ENCODE data around the gene CYB5D1.

CYB5D1 gene

GRCh38 chr17:7843257-7843535 is 14.6 kb upstream of the CYB5D1 start:
- TF ChIP-seq CTCF (IDR thresholded peaks at IDR 0.05; ENCODE audit: insufficient read depth, low read length, missing control alignments): no peak
- no peak for DNase-seq (ENCODE audit: low read depth, low spot score)
- CTCF ChIA-PET: interaction anchor here (1.1 to 7.0 kb wide), 6 partner anchors 9 to 147 kb away, joined by 3 to 36 read pairs (median 5); partner anchors contain the start of gene NAA38

GRCh38 chr17:7843536-7844291 is 14.1 kb upstream of the CYB5D1 start:
- H3K4me3 ChIP-seq (ENCODE audit: low read depth, low read length): peak overlapping the region; percentile 73
- no peak for TF ChIP-seq CTCF (IDR thresholded peaks at IDR 0.05; ENCODE audit: insufficient read depth, low read length, missing control alignments)
- ChIA-PET POLR2A (interaction anchor here (0.8 to 4.9 kb wide), 3 partner anchors 8 to 96 kb away, joined by 3 to 48 read pairs (median 18); partner anchors contain the start of genes CYB5D1 and NAA38), CTCF (interaction anchor here (1.1 to 7.0 kb wide), 5 partner anchors 9 to 146 kb away, joined by 3 to 36 read pairs (median 5); partner anchors contain the start of gene NAA38)
- no peak for DNase-seq (ENCODE audit: low read depth, low spot score)

More at GRCh38 chr17:7843257-7843535, 14.6 kb upstream of the CYB5D1 start:
- POLR2A ChIA-PET: interaction anchor here (0.8 to 4.9 kb wide), 4 partner anchors 8 to 95 kb away, joined by 3 to 48 read pairs (median 15); partner anchors contain the start of genes CYB5D1, KDM6B and NAA38
- peak overlapping the region; percentile 73 for H3K4me3 ChIP-seq (ENCODE audit: low read depth, low read length)

- peak overlapping the region; percentile 73 for H3K4me3 ChIP-seq (ENCODE audit: low read depth, low read length)
- TF ChIP-seq CTCF (IDR thresholded peaks at IDR 0.05; ENCODE audit: insufficient read depth, low read length, missing control alignments): no peak
- ChIA-PET CTCF (interaction anchor here (1.0 to 7.0 kb wide), 15 partner anchors 9 to 315 kb away, joined by 3 to 36 read pairs (median 6); partner anchors contain the start of genes KDM6B and NAA38), POLR2A (interaction anchor here (0.8 to 4.9 kb wide), 5 partner anchors 9 to 78 kb away, joined by 3 to 48 read pairs (median 3); partner anchors contain the start of genes CYB5D1 and NAA38)
- no peak for DNase-seq (ENCODE audit: low read depth, low spot score)
Observed at GRCh38 chr17:7844292-7845154, 13.3 kb upstream of the CYB5D1 start.

GRCh38 chr17:7845359-7846062 is 12.3 kb upstream of the CYB5D1 start:
- ChIA-PET CTCF (interaction anchor here (1.0 to 7.0 kb wide), 14 partner anchors 8 to 314 kb away, joined by 3 to 36 read pairs (median 6); partner anchors contain the start of genes KDM6B and NAA38), POLR2A (interaction anchor here (0.8 to 4.9 kb wide), 5 partner anchors 10 to 77 kb away, joined by 3 to 48 read pairs (median 3); partner anchors contain the start of genes CYB5D1 and NAA38)
- no peak for DNase-seq (ENCODE audit: low read depth, low spot score)
- H3K4me3 ChIP-seq (ENCODE audit: low read depth, low read length): no peak overlapping the region
- TF ChIP-seq CTCF (IDR thresholded peaks at IDR 0.05; ENCODE audit: insufficient read depth, low read length, missing control alignments): no peak

- CTCF ChIA-PET: interaction anchor here (1.0 to 7.0 kb wide), 8 partner anchors 11 to 103 kb away, joined by 3 to 36 read pairs (median 7); partner anchors contain the start of genes KDM6B and NAA38
- no peak overlapping the region for H3K4me3 ChIP-seq (ENCODE audit: low read depth, low read length)
- POLR2A ChIA-PET: interaction anchor here (4.9 kb wide), 1 partner anchor 10 kb away, joined by 48 read pairs; the partner anchor contains the start of genes CYB5D1 and NAA38
- TF ChIP-seq CTCF (IDR thresholded peaks at IDR 0.05; ENCODE audit: insufficient read depth, low read length, missing control alignments): no peak
- no peak for DNase-seq (ENCODE audit: low read depth, low spot score)
Observed at GRCh38 chr17:7846063-7846735, 11.6 kb upstream of the CYB5D1 start.

Measured in AG04449 (cell line).